Suprapubic skin (tissue), 4 donors: ENCODE results near the gene CABP4.

Experiments
- EP300 ChIP-seq: sonication (generic); formaldehyde crosslinking; IDR thresholded peaks from one replicate; pipeline ENCODE4 v1.6.1; 2017; ENCODE audit warnings: antibody characterized with exemption
- POLR2AphosphoS5 ChIP-seq, 3 donors: sonication (generic); formaldehyde crosslinking; IDR thresholded peaks; one replicate each; pipeline ENCODE4 v1.6.1; 2017; ENCODE audit warnings: antibody characterized with exemption in 3 of 3

DNA sequence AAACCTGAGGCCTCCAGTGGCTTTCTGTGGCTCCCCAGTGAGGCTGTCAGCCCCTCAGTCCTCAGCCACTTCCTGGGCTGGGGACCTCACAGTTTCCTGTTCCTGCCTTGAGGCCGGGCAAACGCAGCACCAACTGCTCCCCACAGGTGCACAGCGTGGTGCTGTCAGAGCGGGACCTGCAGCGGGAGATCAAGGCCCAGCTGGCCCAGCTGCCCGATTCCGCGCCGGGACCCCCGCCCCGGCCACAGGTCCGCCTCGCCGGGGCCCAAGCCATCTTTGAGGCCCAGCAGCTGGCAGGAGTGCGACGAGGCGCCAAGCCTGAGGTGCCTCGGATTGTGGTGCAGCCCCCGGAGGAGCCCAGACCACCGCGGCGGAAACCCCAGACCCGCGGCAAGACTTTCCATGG lies 45.9 kb upstream of the CABP4 start:
- no peak for TF ChIP-seq EP300
- TF ChIP-seq POLR2AphosphoS5 (IDR thresholded peaks at IDR 0.05), result no peak
